ENCODE data around the gene FAM118A.

DNA sequence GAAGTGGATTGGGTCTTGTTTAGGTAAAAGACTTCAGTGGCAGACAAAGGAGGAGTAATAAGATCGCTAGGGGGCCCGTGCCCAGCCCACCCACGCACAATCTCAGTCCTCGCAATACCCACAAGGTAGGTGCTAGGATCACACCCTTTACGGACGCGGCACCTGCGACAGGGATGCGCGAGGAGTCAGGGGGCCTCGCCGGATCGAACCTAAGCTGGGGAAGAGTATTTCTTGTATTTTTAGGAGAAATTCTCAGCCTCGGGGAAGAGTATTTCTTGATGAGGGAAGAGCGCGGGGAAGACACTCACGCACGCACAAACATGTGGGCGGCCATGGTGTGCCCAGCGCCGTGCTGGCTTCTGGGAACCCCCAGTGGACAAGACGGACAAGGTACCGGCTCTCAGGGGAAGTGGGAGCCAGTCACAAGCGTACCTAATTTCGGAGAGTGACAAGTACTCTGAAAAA lies 745 bp upstream of the FAM118A start:
- TF ChIP-seq, protein P1, sequence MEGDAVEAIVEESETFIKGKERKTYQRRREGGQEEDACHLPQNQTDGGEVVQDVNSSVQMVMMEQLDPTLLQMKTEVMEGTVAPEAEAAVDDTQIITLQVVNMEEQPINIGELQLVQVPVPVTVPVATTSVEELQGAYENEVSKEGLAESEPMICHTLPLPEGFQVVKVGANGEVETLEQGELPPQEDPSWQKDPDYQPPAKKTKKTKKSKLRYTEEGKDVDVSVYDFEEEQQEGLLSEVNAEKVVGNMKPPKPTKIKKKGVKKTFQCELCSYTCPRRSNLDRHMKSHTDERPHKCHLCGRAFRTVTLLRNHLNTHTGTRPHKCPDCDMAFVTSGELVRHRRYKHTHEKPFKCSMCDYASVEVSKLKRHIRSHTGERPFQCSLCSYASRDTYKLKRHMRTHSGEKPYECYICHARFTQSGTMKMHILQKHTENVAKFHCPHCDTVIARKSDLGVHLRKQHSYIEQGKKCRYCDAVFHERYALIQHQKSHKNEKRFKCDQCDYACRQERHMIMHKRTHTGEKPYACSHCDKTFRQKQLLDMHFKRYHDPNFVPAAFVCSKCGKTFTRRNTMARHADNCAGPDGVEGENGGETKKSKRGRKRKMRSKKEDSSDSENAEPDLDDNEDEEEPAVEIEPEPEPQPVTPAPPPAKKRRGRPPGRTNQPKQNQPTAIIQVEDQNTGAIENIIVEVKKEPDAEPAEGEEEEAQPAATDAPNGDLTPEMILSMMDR (IDR thresholded peaks at IDR 0.05): no peak
- TF ChIP-seq POLR2A (IDR thresholded peaks at IDR 0.05): no peak

Measured in right lobe of liver (tissue), 4 donors.